AG04449 (cell line): ENCODE data around the gene NSFL1C.

Experiments used
- CTCF ChIA-PET: fragments of 350-600 bp; formaldehyde crosslinking; extraction: SDS; loops from one replicate; lab custom pipeline; 2021; ENCODE audit warnings: antibody characterized with exemption; lab: Yijun Ruan, JAX
- POLR2A ChIA-PET: fragments of 400-600, 350-600 bp; formaldehyde crosslinking; extraction: SDS; loops from one replicate; lab custom pipeline; 2020; ENCODE audit warnings: antibody characterized with exemption, inconsistent platforms; lab: Yijun Ruan, JAX
- DNase-seq: peaks from one replicate; pipeline ENCODE4 v3.0.0-alpha.2; 2010; ENCODE audit warnings: low read depth, low spot score
- H3K4me3 ChIP-seq: 2 replicates; pipeline ENCODE4 v1.5.1; 2011; ENCODE audit warnings: low read depth, mild to moderate bottlenecking, control low read depth, low read length
- TF ChIP-seq, protein P1 (sequence below): IDR thresholded peaks from one replicate; pipeline ENCODE4 v1.5.1; 2011; ENCODE audit warnings: mild to moderate bottlenecking, moderate library complexity, low read length, control low read depth, inconsistent platforms; ENCODE audit not compliant: insufficient read depth; ENCODE audit errors: missing control alignments

NSFL1C gene

GRCh38 chr20:1430004-1430451 is 36.6 kb downstream of the NSFL1C start:
- peak; percentile 57 for DNase-seq
- CTCF ChIA-PET: interaction anchor here (1.2 to 1.3 kb wide), 3 partner anchors 9 to 38 kb away, joined by 3 to 5 read pairs (median 3); no protein-coding TSS in a partner anchor
- H3K4me3 ChIP-seq: no peak overlapping the region
- POLR2A ChIA-PET: no interaction called here
- TF ChIP-seq, protein P1, sequence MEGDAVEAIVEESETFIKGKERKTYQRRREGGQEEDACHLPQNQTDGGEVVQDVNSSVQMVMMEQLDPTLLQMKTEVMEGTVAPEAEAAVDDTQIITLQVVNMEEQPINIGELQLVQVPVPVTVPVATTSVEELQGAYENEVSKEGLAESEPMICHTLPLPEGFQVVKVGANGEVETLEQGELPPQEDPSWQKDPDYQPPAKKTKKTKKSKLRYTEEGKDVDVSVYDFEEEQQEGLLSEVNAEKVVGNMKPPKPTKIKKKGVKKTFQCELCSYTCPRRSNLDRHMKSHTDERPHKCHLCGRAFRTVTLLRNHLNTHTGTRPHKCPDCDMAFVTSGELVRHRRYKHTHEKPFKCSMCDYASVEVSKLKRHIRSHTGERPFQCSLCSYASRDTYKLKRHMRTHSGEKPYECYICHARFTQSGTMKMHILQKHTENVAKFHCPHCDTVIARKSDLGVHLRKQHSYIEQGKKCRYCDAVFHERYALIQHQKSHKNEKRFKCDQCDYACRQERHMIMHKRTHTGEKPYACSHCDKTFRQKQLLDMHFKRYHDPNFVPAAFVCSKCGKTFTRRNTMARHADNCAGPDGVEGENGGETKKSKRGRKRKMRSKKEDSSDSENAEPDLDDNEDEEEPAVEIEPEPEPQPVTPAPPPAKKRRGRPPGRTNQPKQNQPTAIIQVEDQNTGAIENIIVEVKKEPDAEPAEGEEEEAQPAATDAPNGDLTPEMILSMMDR: no peak

DNA sequence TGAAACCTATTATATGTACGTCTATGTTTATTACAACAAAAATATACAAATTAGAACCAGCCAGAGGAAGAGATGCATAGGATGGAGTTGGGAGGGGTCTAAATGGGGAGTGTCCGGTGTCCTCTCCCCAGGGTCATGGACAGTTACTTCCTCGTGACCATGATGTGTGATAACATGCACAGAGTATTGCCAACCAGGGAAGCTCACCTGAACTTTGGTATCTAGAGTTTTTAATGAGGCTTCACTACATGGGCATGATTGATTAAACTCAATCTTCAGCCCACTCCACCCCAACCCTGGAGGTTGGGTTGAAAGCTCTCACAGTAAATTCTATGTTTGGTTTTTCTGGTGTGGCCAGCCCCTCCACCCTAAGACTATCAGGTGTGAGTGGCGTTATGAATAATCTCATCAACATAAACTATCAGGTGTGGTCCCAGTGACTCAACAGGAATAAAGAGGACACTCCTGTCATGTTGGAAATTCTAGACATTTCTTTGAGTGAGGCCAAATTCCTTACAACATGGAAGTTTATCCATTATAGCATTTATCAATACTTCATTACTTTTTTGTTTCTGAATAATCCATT is 37.4 kb downstream of the NSFL1C start:
- ChIA-PET POLR2A (no interaction called here), CTCF (interaction anchor here (1.0 to 1.3 kb wide), 3 partner anchors 10 to 23 kb away, joined by 3 to 5 read pairs (median 4); no protein-coding TSS in a partner anchor)
- no peak overlapping the region for H3K4me3 ChIP-seq
- no peak for DNase-seq
- TF ChIP-seq, protein P1: no peak

DNA sequence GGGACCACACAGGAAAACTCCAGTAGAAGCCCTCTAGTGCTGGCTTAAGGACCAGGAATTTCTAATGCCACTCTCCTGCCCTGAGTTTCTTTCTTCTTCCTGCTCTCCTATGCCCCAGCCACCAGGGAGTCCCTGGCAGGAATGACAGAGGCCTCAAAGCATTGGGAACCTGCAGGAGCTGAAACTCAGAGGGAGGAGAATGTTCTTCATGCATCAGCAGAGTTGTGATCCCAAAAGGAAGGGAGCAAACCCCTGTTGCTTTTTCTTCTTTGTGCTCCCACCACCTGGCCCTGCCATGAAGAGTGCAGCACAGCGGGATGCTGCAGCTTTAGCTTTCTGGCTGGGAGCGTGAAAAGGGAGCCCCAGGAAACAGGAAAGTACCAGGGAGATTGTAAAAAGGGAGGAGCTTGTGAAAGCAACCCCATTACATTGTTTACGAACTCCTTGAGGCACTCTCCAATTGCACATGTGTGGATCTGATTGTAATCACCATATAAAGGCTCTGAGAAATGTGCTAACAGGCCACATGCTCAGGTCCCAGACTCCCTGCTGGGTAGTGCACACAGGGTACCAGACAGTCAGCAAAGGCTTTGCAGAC is 39.1 kb downstream of the NSFL1C start:
- TF ChIP-seq, protein P1: no peak
- ChIA-PET CTCF (interaction anchor here (1.2 to 9.4 kb wide), 3 partner anchors 10 to 115 kb away, joined by 3 to 104 read pairs (median 9); partner anchors contain the start of gene NSFL1C), POLR2A (no interaction called here)
- no peak overlapping the region for H3K4me3 ChIP-seq
- DNase-seq: no peak

DNA sequence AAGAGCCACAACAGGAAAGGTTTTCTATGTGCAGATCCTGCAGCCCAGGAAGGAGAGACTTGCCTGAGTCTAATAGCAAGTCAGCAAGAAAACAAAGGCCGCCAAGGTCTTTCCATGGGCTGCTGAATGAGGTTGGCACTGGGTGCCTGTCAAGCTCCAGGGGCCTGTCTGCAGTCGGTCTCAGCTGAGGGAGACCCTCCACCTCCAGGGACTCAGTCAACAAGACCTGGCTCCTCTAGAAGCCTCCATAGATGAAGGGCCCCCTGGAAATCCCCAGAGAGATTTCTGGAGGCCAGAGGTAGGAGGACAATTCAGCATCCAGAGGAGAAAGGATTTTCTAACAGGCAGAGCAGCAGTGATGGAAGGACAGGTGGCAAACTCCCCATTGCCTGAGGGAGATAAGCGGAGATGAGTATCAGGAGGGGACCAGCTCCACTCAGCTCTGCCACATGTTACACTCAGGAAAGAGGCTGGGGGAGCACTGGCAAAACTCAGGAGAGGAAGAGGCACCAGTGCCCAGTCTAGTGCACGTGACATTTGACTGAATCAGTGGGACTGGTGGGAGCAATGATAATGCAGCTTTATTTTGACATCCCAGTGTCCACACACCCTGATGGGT is 40.3 kb downstream of the NSFL1C start:
- ChIA-PET POLR2A (no interaction called here), CTCF (interaction anchor here (1.2 to 9.4 kb wide), 3 partner anchors 12 to 114 kb away, joined by 3 to 104 read pairs (median 9); partner anchors contain the start of gene NSFL1C)
- DNase-seq: no peak
- H3K4me3 ChIP-seq: no peak overlapping the region
- TF ChIP-seq, protein P1: no peak

DNA sequence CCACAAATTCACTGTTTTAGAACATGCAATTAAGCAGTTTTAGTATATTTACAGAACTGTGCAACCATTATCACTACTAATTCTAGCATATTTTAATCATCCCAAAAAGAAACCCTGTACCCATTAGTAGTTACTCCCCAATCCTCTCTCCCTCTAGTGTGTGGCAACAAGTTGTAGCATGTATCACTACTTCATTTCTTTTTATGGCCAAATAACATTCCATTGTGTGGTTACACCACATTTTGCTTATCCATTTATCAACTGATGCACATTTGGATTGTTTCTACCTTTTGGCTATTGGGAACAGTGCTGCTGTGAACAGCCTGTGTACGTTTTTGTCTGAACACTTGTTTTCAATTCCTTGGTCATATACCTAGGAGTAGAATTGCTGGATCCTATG is 42.3 kb downstream of the NSFL1C start:
- CTCF ChIA-PET: interaction anchor here (1.0 to 9.4 kb wide), 3 partner anchors 14 to 114 kb away, joined by 3 to 104 read pairs (median 3); no protein-coding TSS in a partner anchor

More for the DNA sequence above, 42.3 kb downstream of the NSFL1C start:
- TF ChIP-seq, protein P1: no peak
- DNase-seq: no peak
- H3K4me3 ChIP-seq: no peak overlapping the region
- POLR2A ChIA-PET: no interaction called here
